Measurements from ENCODE around the gene HIVEP1. TPM values are rescaled to one million over a fixed set of nuclear protein-coding genes. Genes with fewer than 3 reads are reported as not detected.

HIVEP1 gene
- total RNA-seq, 4 donors from 2014 or later, result 15.2 to 26.9 (median 17.6) TPM

DNA sequence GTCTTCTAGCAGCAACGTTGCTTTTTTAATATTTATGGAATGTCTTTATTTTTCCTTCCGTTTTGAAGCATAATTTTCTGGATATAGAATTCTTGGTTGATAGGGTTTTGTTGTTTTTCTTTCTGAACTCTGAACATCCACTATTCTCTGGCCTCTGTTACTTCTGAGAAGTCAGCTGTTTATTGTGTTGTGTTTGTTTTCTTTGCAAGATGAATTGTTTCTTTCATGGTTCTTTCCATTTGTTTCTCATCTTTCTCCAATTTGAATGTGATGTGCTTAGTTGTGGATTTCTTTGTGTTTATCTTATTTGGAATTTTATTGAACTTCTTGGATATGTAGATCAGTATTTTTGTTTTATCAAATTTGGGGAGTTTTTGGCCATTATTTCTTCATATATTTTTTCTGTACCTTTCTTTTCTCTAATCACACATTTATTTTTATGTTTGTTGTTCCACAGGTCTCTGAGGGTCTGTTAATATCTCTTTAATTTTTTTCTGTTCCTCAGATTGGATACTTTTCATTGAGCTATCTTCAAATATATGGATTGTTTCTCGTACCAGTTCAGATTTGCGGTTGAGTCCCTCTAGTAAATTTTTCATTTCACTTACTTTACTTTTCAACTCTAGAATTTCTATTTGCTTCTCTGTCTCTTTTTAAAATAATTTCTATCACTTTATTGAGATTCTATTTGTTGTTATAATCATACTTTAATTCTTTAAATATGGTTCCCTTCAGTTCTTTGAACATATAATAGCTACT is 18.0 kb downstream of the HIVEP1 start:
- no peak for TF ChIP-seq EP300 (IDR thresholded peaks at IDR 0.05)
- TF ChIP-seq, protein P1, sequence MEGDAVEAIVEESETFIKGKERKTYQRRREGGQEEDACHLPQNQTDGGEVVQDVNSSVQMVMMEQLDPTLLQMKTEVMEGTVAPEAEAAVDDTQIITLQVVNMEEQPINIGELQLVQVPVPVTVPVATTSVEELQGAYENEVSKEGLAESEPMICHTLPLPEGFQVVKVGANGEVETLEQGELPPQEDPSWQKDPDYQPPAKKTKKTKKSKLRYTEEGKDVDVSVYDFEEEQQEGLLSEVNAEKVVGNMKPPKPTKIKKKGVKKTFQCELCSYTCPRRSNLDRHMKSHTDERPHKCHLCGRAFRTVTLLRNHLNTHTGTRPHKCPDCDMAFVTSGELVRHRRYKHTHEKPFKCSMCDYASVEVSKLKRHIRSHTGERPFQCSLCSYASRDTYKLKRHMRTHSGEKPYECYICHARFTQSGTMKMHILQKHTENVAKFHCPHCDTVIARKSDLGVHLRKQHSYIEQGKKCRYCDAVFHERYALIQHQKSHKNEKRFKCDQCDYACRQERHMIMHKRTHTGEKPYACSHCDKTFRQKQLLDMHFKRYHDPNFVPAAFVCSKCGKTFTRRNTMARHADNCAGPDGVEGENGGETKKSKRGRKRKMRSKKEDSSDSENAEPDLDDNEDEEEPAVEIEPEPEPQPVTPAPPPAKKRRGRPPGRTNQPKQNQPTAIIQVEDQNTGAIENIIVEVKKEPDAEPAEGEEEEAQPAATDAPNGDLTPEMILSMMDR (IDR thresholded peaks at IDR 0.05), result no peak
- no peak for TF ChIP-seq POLR2A (IDR thresholded peaks at IDR 0.05)
- TF ChIP-seq POLR2AphosphoS5 (IDR thresholded peaks at IDR 0.05), result no peak
- 93 to 95% methylated on average over 3 to 4 of the region's 4 CpGs for WGBS, 2 donors (ENCODE audit: low coverage in 1 of 2)
- peaks cover 4 to 34% (median 4%) of the 10 kb centered on the region in 3 donors for H3K4me1 ChIP-seq
- H3K4me3 ChIP-seq, result no peak overlapping the region
- H3K27ac ChIP-seq, result no peak overlapping the region
- no peaks in the 10 kb centered on the region for H3K36me3 ChIP-seq
- H3K9me3 ChIP-seq, result peaks cover 0 to 15% (median 0%) of the 10 kb centered on the region in 3 donors
- no peaks in the 10 kb centered on the region for H3K27me3 ChIP-seq
- ATAC-seq, result no peak

GRCh38 chr6:12030993-12031550 is 19.0 kb downstream of the HIVEP1 start:
- 89 to 97% methylated on average over 1 to 2 of the region's 2 CpGs for WGBS, 2 donors (ENCODE audit: low coverage in 1 of 2)

DNA sequence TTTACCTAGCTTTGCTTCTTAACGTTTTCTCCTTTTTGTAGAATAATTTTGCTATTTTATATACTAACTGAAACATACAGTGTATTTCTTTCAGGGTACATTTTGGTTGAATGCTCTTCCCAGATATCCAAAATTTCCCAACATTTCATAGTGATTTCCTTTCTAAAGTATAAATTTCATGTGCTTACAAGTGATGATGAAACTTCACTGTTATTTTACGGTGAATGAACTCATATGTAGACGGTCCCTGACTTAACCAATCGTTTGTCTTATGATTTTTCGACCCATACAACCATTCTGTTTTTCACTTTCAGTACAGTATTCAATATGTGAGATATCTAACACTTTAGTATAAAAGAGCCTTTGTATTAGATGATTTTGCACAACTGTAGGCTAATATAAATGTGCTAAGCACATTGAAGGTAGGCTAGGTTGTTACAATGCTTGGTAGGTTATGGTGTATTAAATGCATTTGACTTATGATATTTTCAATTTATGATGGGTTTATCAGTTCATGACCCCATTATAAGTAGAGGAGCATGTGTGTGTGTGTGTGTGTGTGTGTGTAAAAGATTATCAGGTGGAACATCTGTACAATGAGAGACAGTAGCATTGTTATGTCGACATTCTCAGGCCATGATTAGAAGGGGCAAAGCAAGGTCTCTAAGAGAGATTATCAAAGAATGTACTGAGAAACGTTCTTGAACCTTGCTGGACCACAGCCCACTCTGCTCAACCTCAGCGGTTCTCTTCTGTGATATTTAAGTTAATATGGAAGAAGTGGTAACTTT is 20.9 kb downstream of the HIVEP1 start:
- H3K27me3 ChIP-seq, result no peaks in the 10 kb centered on the region
- peaks cover 0 to 15% (median 0%) of the 10 kb centered on the region in 3 donors for H3K9me3 ChIP-seq
- 75 to 80% methylated on average over 8 of the region's 8 CpGs for WGBS, 2 donors (ENCODE audit: low coverage in 1 of 2)
- H3K27ac ChIP-seq, result no peak overlapping the region
- TF ChIP-seq POLR2AphosphoS5 (IDR thresholded peaks at IDR 0.05) (no peak), POLR2A (IDR thresholded peaks at IDR 0.05) (no peak), EP300 (IDR thresholded peaks at IDR 0.05) (no peak)
- TF ChIP-seq, protein P1 (IDR thresholded peaks at IDR 0.05), result no peak
- H3K4me1 ChIP-seq, result peaks cover 0 to 18% (median 4%) of the 10 kb centered on the region in 3 donors
- no peak overlapping the region for H3K4me3 ChIP-seq
- ATAC-seq, result no peak
- H3K36me3 ChIP-seq, result no peaks in the 10 kb centered on the region

More at GRCh38 chr6:12030993-12031550, 19.0 kb downstream of the HIVEP1 start:
- H3K27me3 ChIP-seq, result no peaks in the 10 kb centered on the region
- peaks cover 0 to 25% (median 4%) of the 10 kb centered on the region in 3 donors for H3K4me1 ChIP-seq
- H3K36me3 ChIP-seq, result no peaks in the 10 kb centered on the region
- H3K4me3 ChIP-seq, result no peak overlapping the region
- no peak overlapping the region for H3K27ac ChIP-seq
- no peak for ATAC-seq
- TF ChIP-seq, protein P1 (IDR thresholded peaks at IDR 0.05), result no peak
- TF ChIP-seq POLR2A (IDR thresholded peaks at IDR 0.05), result no peak
- no peak for TF ChIP-seq EP300 (IDR thresholded peaks at IDR 0.05)
- no peak for TF ChIP-seq POLR2AphosphoS5 (IDR thresholded peaks at IDR 0.05)
- H3K9me3 ChIP-seq, result peaks cover 0 to 15% (median 0%) of the 10 kb centered on the region in 3 donors

- H3K9me3 ChIP-seq, result peaks cover 0 to 15% (median 0%) of the 10 kb centered on the region in 3 donors
- H3K4me3 ChIP-seq, result no peak overlapping the region
- H3K27me3 ChIP-seq, result no peaks in the 10 kb centered on the region
- 37 to 48% methylated on average over 4 of the region's 4 CpGs for WGBS, 2 donors (ENCODE audit: low coverage in 1 of 2)
- no peak overlapping the region for H3K27ac ChIP-seq
- ATAC-seq, result no peak
- TF ChIP-seq EP300 (IDR thresholded peaks at IDR 0.05), result no peak
- no peak for TF ChIP-seq POLR2AphosphoS5 (IDR thresholded peaks at IDR 0.05)
- TF ChIP-seq POLR2A (IDR thresholded peaks at IDR 0.05), result no peak
- TF ChIP-seq, protein P1 (IDR thresholded peaks at IDR 0.05), result no peak
- peaks cover 0 to 18% (median 4%) of the 10 kb centered on the region in 3 donors for H3K4me1 ChIP-seq
- no peaks in the 10 kb centered on the region for H3K36me3 ChIP-seq
These were observed 21.7 kb downstream of the HIVEP1 start for GRCh38 chr6:12033770-12034169.
